PFSK-1 (cell line): ENCODE results near the gene PDE6A.

ENCODE experiments used
- FOXP2 ChIP-seq: optimal IDR thresholded peaks from 2 replicates; pipeline ENCODE3; 2011; ENCODE audit warnings: borderline replicate concordance, control low read depth, inconsistent platforms; ENCODE audit not compliant: insufficient read depth; ENCODE audit errors: extremely low read length, extremely low read depth
- POLR2AphosphoS5 ChIP-seq: IDR thresholded peaks from 2 replicates; pipeline ENCODE4 v1.6.1; 2012; ENCODE audit warnings: low read depth, mild to moderate bottlenecking, control low read depth, low read length, moderate library complexity
- REST ChIP-seq, 2 experiments: IDR thresholded peaks; 2 replicates each; pipeline versions ENCODE4 v1.6.1 to v1.8.0; 2011 to 2012; ENCODE audit warnings: low read depth in 2 of 2, low read length in 2 of 2, control low read depth in 1 of 2, inconsistent platforms in 1 of 2, mild to moderate bottlenecking in 1 of 2, moderate library complexity in 1 of 2; ENCODE audit not compliant: insufficient read depth in 1 of 2
- SIN3A ChIP-seq: IDR thresholded peaks from 2 replicates; pipeline ENCODE4 v1.6.1; 2012; ENCODE audit warnings: mild to moderate bottlenecking, low read length, moderate library complexity, borderline replicate concordance; ENCODE audit not compliant: insufficient read depth
- TAF1 ChIP-seq: IDR thresholded peaks from 2 replicates; pipeline ENCODE4 v1.6.1; 2012; ENCODE audit warnings: low read length, control low read depth, borderline replicate concordance; ENCODE audit not compliant: insufficient read depth

DNA sequence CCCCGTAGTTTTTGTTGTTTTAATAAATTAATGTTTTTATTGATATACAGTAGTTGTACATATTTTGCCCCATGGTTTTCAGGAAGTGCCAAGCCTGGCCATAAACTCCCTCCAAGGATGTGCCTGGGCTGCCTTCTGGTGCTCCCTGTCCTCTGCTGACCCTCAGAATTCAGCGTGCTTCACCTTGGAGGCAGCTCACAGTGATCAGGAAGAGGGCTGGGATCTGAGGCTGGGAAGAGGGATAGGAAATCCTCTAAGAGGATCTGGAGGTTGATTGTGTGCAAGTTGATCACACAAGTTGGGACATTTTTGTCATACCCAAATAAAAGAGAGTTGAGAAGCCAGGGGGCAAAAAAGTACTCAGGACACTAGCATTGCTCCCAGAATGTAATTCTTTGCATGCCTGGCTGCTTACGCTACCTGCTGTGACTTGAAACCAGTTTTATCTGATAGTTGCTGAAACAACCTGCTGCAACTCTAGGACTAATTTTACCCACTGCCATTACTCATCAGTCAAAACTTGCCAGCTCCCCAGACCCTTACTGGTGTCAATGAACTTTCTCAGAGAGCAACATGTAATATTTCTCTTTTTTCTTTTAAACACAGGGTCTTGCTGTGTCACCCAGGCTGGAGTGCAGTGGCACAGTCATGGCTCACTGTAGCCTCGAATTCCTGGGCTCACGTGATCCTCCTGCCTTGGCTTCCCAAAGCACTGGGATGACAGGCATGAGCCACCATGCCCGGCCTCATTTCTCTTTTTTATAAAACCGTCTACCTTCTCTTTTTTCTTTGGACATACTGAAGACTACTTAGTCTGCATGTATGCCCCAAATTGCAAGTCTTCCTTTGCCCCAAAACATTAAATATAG is 29.0 kb downstream of the PDE6A start:
- TF ChIP-seq POLR2AphosphoS5 (no peak), REST (IDR thresholded peaks at IDR 0.05; ENCODE audit: insufficient read depth in 1 of 2, low read depth in 2 of 2, low read length in 2 of 2) (no peak), SIN3A (no peak), TAF1 (no peak), FOXP2 (no peak)
